Measurements from ENCODE around the gene MSLN.

Gene MSLN

DNA sequence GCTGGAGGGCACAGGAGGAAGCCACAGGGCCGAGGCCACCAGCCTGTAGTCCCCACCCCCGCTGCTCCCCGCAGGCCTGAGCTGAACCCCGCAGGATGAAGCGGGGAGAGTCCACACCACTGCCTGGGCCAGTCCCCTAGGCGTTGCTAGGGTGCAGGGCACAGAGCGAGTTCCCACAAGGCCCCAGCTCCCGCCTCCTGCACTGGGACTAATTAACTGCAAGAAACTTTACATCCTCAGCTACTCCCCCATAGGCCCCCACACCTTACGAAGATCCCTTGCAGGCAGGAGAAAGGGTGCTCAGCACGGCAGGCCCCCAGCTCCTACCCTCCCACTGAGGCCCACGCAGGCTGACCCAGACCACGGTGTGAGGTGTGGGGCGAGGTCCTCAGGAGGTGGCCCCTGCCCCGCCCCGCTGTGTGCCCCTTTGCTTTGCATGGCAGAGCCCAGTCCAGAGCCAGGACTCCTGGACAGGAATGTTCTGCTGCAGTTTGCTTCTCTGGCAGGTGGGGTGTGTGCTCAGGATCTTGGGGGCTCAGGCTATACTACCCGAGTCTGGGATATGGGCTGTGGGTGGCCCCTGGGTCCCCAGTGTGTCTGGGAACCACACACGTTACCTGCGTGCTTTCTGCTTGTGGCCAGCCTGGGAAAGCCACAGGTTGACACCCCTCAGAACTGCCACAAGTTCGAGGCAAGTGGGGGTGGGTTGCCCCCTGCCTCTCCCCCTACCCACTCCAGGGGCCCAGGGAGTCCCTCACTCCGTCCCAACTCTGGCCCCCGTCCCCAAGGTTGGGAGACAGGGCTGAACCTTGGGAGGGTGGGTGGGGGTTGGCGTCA is 38.8 kb downstream of the MSLN start:
- no peak for DNase-seq (ENCODE audit: low read depth in 1 of 2, low spot score in 1 of 2)
- no peak for TF ChIP-seq JUND (IDR thresholded peaks at IDR 0.05; ENCODE audit: low read depth)
- in situ Hi-C loops (cut with HindIII; ENCODE audit: low pct_unique_long_range_greater_than_20kb, low sequenced_read_pairs) = no loop called here

DNA sequence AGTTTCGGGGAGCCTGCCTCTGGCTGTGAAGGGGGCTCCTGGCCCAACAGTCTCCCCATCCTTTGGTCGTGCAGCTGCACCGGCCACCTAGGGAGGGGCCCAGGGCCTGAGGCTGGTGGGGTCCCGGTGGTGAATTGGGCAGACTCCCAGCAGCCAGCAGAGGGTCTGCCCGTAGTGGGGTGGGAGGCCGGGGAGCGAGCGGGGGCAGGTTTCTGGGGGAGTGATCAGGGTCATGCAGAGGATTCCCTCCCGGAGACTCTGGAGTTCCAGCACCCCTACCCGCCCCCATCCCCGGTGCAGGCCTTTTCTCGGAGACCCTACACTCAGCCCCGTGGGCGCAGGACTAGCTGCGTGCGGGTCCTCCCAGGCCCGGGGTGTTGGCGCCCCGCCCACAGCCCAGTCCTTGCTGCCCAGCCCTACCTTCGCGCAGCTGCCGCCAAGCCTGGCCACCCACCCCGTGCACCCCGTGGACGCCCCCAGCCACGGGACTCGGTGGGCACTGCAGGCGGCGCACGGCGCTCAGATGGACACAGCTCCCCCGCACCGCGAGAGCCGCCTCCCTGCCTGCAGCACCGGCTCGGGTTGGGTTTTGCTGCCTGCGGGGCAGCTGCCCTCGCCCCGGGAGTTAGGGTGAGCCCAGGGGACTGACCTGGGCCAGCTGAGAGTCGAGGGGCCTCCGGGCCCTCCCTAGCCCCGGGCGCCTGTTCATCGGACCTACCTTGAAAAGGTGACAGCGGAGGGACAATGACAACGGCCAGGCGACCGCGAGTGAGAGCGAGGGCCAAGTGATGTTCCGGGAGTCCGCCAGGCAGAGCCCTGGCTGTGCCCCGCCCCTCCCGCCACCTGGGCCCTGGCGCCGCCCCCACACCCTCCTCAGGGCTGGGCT is 39.7 kb downstream of the MSLN start, which contains the start of gene GNG13:
GNG13 (minus strand) TSS at position 787 of the 886 bp plus-strand sequence. CDS start 1,657 bp downstream, outside the sequence.
- in situ Hi-C loops (cut with HindIII; ENCODE audit: low pct_unique_long_range_greater_than_20kb, low sequenced_read_pairs) = no loop called here
- no peak for DNase-seq (ENCODE audit: low read depth in 1 of 2, low spot score in 1 of 2)
- TF ChIP-seq JUND (IDR thresholded peaks at IDR 0.05; ENCODE audit: low read depth) = no peak

DNA sequence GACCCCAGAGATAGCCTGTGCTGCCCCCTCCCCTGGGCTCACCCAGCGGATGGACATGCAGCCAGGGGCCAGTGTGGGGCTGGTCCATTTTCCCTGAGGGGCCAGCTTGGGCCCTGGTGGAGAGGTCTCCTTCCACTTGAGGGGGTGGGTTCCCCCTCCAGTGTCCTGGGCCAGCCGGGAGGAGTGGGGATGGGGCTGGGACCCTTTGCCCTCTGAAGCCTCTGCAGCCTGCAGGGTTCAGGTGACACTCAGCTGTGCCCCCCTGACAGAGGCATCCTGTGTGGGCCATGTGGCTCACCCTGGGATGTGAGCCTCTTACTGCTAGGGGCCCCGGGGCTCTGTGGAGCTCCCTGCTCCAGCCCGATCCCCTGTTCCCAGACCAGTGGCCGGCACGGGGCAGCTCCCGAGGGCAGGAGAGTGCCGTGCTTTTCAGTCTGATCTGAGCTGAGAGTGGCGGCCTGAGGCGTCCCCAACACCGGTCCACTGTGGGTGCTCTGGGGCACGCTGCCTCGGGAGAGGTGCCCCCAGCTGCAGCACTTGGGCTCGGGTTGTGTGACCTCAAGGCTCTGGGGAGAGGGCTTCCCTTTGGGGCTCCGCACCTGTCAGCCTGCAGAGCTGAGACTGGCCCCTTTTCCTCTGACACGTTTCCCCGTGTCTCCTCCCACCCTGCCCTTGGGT is 40.4 kb downstream of the MSLN start:
- no peak for TF ChIP-seq JUND (IDR thresholded peaks at IDR 0.05; ENCODE audit: low read depth)
- in situ Hi-C loops (cut with HindIII; ENCODE audit: low pct_unique_long_range_greater_than_20kb, low sequenced_read_pairs) = no loop called here
- DNase-seq (ENCODE audit: low read depth in 1 of 2, low spot score in 1 of 2) = no peak

DNA sequence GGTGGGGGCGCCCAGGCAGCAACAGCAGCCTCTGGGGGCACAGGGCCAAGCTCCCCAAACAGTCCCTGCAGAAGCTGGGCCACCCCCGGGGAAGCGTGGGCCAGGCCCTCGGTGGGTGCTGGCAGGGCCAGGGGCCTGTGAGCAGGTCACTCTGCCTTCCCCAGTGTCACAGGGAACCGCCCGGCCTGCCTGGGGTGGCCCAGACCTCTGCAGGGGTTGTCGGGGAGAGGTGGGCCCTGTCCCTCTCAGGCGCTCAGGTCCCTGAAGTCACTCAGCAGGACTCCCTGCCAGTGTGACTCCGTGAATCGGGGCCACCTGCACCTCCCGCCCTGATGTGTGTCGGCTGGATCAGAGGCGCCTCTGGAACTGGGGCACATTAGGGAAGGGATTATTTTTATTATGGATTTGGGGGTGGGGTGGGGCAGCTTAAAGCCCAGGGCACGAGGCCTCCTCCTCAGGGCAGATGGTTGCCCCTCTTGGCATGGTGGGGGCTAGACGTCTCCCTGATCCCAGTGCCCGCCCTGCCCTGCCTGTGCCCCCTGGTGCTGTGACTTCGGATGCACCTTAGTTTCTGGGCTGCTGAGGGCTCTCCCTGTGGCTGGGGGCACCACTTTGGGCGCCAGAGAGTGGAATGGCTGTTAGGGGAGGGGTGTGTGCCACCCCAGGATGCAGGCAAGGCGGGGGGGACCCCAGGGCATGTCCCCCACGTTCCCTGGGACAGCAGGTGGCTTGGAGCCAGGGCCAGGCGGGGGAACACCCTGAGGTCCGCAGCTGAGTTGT is 41.2 kb downstream of the MSLN start:
- in situ Hi-C loops (cut with HindIII; ENCODE audit: low pct_unique_long_range_greater_than_20kb, low sequenced_read_pairs) = no loop called here
- DNase-seq (ENCODE audit: low read depth in 1 of 2, low spot score in 1 of 2) = no peak
- no peak for TF ChIP-seq JUND (IDR thresholded peaks at IDR 0.05; ENCODE audit: low read depth)

DNA sequence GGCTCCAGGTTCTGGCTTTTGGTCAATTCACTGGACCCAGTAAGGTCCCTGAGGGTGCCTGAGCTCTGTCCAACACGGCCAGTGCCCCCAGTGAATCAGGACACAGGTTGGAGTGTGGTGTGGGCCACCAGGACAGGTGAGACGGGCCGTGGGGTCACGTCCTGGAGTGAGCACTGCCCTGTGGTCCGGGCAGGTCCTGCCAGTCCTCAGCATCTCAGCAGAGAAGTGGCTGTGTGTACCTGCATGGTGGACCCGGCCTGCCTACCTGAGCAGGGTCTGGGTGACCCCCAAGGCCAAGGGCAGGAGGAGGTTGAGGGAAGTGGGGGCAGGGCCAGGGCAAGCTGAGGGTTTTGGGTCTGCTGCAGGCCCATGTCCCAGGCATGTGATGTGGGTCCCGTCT is 41.9 kb downstream of the MSLN start:
- no peak for DNase-seq (ENCODE audit: low read depth in 1 of 2, low spot score in 1 of 2)
- in situ Hi-C loops (cut with HindIII; ENCODE audit: low pct_unique_long_range_greater_than_20kb, low sequenced_read_pairs) = no loop called here
- no peak for TF ChIP-seq JUND (IDR thresholded peaks at IDR 0.05; ENCODE audit: low read depth)

DNA sequence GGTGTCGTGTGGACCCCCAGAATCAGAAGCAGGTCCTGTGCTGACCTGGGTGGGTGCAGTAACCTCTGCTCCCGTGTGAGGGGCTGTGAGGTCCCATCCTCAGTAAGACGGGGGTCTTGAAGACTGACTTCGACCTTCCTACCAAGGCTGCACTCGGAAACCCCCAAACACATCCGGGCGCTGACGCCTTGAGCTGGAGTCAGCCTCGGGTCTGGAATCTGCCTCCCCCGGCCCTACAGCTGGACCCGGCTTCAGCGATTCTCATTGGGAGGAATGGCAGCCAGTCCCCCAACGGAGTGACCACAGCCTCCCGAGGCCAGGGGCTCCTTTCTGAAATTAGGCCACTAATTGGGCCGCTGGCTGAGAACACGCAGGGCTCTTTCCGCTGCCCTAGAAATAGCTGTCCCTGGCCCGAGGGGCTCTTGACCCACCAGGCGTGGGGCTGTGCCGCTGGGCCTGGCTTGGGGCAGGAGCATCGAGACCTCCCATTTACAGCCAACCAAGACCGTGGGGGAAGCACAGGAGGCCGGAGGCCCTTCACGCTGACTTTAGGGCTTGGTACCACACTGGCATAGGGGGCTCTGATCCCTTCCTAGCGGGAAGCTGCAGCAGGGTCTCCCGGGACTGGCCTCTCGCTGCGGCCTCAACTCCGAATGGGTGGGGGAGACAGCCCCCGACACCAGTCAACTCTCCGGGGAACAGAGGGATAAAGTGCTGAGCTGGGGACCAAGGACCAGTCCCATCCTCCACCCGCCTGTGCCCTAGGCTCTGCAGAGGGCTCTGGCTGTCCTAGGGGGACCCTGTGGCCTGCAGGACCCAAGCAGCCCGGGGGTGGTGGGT is 42.6 kb downstream of the MSLN start:
- DNase-seq (ENCODE audit: low read depth in 1 of 2, low spot score in 1 of 2) = no peak
- no peak for TF ChIP-seq JUND (IDR thresholded peaks at IDR 0.05; ENCODE audit: low read depth)
- in situ Hi-C loops (cut with HindIII; ENCODE audit: low pct_unique_long_range_greater_than_20kb, low sequenced_read_pairs) = no loop called here

DNA sequence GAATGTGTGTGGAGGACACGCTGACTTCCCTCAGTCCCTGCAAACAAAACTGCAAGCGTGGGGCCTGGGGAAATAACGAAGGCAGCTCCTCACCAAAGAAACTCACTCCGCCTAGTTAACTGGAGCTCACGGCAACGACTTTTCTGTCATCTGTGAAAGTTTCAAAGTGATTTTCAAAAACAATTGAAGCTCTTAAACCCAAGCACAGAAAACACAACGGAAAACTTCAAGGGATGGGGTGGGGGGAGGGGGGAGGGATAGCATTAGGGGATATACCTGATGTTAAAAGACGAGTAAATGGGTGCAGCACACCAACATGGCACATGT is 43.2 kb downstream of the MSLN start:
- no peak for DNase-seq (ENCODE audit: low read depth in 1 of 2, low spot score in 1 of 2)
- in situ Hi-C loops (cut with HindIII; ENCODE audit: low pct_unique_long_range_greater_than_20kb, low sequenced_read_pairs) = no loop called here
- no peak for TF ChIP-seq JUND (IDR thresholded peaks at IDR 0.05; ENCODE audit: low read depth)

DNA sequence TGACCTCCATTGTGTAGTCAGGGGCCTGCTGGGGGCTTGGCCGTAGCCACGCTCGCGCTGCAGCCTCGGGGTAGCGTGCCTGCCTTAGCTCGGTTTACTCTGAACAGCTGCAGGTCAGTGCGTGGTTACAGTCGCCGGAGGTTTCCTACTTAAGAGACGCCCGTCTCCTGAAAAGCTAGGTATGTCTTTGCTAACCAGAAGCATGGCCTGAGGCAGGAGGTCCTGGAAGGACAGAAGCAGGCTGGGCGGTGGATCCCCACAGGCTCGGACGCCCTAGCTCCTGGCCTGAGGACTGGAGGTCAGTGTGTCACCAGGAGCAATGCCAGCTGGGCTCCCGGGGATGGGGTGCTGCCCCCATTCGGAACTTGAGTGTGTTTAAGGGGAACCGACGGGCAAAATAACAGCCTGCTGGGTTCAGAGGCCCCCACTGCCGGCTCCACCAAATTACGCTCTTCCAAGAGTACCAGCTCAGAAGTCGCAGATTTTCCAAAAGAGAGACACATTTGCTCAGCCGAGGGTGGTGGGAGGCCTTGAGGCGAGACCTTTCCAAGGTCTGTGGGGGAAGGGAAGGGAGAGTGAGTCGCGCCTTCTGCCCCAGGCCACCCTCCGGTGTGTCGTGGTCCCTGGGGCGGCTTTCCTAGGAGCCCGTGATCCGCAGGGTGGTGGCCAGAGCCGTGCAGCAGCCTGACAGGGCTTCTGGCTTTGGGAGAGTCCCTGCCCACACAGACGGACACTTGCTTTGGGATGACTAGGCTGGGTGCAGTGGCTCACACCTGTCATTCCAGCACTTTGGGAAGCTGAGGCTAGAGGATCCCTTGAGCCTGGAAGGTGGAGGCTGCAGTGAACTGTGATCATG is 43.9 kb downstream of the MSLN start:
- no peak for TF ChIP-seq JUND (IDR thresholded peaks at IDR 0.05; ENCODE audit: low read depth)
- in situ Hi-C loops (cut with HindIII; ENCODE audit: low pct_unique_long_range_greater_than_20kb, low sequenced_read_pairs) = no loop called here
- no peak for DNase-seq (ENCODE audit: low read depth in 1 of 2, low spot score in 1 of 2)

DNA sequence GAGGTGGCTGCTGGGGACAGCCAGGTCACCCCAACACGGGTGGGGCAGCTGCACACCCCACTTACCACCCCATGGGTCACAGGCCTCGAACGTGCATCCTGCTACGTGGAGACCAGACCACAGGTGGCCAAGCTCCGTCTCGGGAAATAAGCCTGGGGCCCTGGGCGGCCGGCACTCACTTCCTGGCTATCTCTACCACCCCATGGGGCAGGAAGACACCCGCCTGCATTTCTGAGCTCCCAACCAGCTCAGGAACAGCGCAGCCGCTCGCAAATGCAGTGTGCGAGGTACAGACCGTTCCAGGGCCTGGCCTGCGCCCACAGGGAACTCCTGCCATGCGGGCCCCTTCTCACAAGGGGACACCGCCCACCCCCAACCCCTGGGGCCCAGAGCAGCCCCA is 44.9 kb downstream of the MSLN start:
- TF ChIP-seq JUND (IDR thresholded peaks at IDR 0.05; ENCODE audit: low read depth) = no peak
- no peak for DNase-seq (ENCODE audit: low read depth in 1 of 2, low spot score in 1 of 2)
- in situ Hi-C loops (cut with HindIII; ENCODE audit: low pct_unique_long_range_greater_than_20kb, low sequenced_read_pairs) = no loop called here

DNA sequence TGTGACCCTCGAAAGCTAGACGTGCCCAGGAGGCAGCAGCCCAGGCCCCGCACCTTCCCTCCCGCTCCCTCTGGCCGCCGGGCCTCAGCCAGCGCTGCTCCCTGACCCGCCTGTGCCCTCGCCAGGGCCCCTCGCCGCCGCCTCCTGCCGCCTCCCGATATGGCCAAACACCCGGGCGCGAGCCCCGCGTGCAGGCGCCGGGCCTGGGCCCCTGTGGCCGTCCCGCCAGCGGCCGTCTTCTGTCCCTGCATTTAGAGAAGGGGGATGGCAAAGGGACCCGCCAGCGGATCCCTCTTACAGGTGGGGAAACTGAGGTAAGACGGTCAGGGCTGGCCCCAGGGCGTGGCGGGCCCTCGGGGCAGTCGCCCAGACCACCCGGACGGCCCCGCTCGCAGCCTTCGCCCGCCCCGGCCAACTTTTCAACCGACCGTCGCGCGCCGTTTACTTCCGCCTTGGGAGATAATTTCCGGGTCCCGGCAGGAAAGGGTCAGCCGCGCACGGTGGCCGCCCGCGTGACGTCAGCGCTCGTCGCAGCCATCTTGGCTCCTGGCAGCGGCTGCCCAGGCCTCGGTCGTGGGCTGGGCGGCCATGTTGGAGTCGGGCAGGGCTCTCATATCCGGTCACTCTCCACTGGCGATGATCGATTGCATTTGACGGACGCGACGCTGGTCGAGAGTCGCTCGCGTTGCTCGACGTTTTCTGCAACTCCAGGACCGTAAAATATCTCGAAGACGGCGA is 47.0 kb downstream of the MSLN start:
- peak; percentile 83 to 93 for DNase-seq (ENCODE audit: low read depth in 1 of 2, low spot score in 1 of 2)
- TF ChIP-seq JUND (IDR thresholded peaks at IDR 0.05; ENCODE audit: low read depth) = no peak

More for the DNA sequence above, 47.0 kb downstream of the MSLN start:
- in situ Hi-C loops (cut with HindIII; ENCODE audit: low pct_unique_long_range_greater_than_20kb, low sequenced_read_pairs) = no loop called here
